ENCODE results near the gene MRS2. TPM values are rescaled to one million over a fixed set of nuclear protein-coding genes. Genes with fewer than 3 reads are reported as not detected.

The MRS2 gene
- total and polyA plus RNA-seq, 9 of the 15 experiments (the other 6 are each of a cell fraction or from before 2014, with no cell fraction given), result 14.6 to 57.9 (median 48.1) TPM

DNA sequence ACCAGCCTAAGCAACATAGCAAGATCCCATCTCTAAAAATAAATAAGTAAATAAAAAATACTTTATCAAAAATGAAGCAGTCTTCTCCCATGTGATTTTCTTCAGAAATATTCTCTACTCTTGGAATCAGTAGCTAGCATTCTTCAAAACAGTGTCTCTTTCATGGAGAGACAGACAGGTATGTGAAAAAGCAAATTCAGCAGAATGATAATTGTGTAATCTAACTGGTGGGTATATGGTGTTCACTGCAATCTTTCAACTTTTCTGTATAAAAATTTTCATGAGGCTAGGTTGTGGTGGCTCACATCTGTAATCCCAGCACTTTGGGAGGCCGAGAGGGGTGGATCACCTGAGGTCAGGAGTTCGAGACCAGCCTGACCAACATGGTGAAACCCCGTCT lies 7.9 kb downstream of the MRS2 start (continued):
- no peak for TF ChIP-seq CCNT2 (IDR thresholded peaks at IDR 0.05; ENCODE audit: borderline replicate concordance, extremely low read depth, insufficient read length, low read depth, low read length)
- TF ChIP-seq, protein P1, sequence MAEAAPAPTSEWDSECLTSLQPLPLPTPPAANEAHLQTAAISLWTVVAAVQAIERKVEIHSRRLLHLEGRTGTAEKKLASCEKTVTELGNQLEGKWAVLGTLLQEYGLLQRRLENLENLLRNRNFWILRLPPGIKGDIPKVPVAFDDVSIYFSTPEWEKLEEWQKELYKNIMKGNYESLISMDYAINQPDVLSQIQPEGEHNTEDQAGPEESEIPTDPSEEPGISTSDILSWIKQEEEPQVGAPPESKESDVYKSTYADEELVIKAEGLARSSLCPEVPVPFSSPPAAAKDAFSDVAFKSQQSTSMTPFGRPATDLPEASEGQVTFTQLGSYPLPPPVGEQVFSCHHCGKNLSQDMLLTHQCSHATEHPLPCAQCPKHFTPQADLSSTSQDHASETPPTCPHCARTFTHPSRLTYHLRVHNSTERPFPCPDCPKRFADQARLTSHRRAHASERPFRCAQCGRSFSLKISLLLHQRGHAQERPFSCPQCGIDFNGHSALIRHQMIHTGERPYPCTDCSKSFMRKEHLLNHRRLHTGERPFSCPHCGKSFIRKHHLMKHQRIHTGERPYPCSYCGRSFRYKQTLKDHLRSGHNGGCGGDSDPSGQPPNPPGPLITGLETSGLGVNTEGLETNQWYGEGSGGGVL (CRISPR knock-in tag; IDR thresholded peaks at IDR 0.05), result no peak
- peak; percentile 34; the same call in 1 of the 2 replicates for TF ChIP-seq C11orf30 (IDR thresholded peaks at IDR 0.05; ENCODE audit: low read depth)
- TF ChIP-seq RBM15 (IDR thresholded peaks at IDR 0.05; ENCODE audit: insufficient read depth, low read length), result no peak
- TF ChIP-seq SUPT5H (IDR thresholded peaks at IDR 0.05), result no peak
- no peak for TF ChIP-seq E4F1 (CRISPR knock-in tag; IDR thresholded peaks at IDR 0.05; ENCODE audit: borderline replicate concordance)
- no peak for TF ChIP-seq SMARCB1 (IDR thresholded peaks at IDR 0.05; ENCODE audit: insufficient read length, low read depth)
- no peak for TF ChIP-seq ZKSCAN3 (CRISPR knock-in tag; IDR thresholded peaks at IDR 0.05)
- TF ChIP-seq KLF16 (IDR thresholded peaks at IDR 0.05), result no peak
- no peak for TF ChIP-seq THAP7 (CRISPR knock-in tag; IDR thresholded peaks at IDR 0.05)
- TF ChIP-seq TOE1 (IDR thresholded peaks at IDR 0.05; ENCODE audit: borderline replicate concordance), result no peak
- TF ChIP-seq TOE1 (CRISPR knock-in tag; IDR thresholded peaks at IDR 0.05; ENCODE audit: borderline replicate concordance, low read depth), result no peak

Data from K562 (cell line).